ENCODE data around the gene CEP97.

CEP97 gene

GRCh38 chr3:101778385-101779046 is 54.1 kb downstream of the CEP97 start:
- no peak for DNase-seq

DNA sequence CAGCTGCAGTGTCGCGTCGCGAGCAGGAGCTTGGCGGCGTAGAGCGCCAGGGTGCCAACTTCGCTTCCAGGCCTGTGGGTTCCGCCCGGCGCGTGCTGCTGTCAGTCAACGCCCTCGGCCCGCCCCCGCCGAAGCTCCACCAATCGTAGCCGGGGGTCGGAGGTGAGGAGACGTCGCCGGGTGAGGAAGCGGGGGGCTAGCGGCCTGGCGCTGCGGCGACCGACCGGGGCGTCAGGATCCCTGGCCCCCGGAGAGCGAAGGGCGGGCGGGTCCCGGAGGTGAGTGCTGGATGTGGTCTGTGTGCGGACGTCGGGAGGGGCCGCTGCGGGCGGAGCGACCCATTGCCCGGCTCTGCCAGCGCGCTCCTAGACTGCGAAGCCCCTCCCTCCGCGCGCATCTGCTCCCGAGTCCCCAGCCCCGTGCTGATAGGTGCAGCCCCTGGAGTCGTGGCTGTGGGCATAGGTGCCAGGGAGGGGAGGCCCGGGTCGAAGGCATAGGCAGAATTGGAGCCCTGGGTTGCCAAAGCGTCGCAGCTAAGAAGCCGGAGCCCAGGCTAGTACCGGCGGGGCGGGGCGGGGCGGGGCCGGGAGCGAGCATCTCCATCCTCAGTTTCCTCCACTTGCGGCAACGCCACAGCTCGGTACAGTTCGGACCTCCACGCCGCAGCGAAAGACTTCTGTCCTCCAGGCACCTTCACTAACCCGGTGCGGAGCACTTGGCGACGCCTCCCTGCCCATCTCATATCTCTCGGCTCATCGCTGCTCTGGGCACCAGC is 54.8 kb downstream of the CEP97 start, which contains the start of gene NXPE3:
NXPE3 (plus strand) TSS at position 165 of the 775 bp plus-strand sequence. CDS start 6,386 bp downstream, outside the sequence.
- DNase-seq, result peak; percentile 74

DNA sequence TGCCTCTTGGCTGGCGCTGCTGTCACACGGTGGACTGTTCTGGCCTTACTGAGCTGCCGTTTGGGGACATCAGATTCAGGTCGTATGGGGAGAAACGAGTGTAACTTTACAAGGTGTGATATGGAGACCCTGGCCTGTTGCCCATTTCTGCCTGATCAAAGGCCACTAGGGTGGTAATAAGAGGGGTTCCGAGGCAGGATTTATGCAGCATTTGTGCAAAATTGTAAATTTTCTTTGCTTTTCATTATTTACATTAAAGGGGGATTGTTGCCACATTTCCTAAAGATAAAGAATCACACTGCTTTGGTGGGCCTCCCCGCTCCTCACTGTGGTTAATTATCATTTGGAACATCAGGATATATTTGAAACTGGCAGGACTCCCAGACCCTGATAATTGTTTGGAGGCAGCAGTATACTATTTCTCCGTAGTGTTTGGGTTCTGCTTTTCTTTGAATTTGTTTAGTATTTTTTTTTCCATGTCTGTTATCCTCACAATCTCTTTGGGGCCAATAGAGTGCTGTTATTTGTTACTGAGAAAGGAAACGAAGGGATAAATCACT is 55.5 kb downstream of the CEP97 start:
- DNase-seq, result no peak

GRCh38 chr3:101780661-101781060 is 56.2 kb downstream of the CEP97 start:
- DNase-seq, result peak; percentile 2

DNA sequence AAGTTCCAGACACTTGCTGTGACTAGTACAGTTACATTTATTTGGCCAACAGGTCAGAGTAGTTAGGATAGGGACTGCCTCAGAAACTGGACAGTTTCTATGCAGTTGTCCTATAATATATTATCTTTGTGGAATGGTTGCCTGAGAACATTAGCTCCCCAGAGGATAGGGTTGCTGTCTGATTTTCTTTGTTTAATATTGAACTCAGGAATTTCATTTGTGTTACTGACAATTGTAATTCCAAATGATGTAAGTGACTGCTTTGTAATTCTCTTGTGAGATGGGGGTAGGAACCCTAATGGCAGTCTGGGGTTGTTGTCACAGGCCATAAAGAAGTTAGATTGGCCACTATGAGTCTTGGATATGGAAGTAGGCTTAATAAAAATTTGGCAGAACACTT is 56.8 kb downstream of the CEP97 start:
- DNase-seq, result no peak

- no peak for DNase-seq
Measured at GRCh38 chr3:101784855-101785613, 60.6 kb downstream of the CEP97 start.

DNA sequence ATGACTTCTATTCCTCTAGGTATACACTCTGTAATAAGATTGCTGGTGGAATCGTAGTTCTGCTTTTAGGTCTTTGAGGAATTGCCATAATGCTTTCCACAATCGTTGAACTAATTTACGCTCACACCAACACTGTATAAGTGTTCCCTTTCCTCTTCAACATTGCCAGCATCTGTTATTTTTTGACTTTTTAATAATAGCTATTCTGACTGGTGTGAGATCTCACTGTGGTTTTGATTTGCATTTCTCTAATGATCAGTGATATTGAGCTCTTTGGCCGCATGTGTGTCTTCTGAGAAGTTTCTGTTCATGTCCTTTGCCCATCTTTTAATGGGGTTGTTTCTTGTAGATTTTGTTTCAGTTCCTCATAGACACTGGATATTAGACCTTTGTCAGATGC is 67.4 kb downstream of the CEP97 start:
- no peak for DNase-seq

DNA sequence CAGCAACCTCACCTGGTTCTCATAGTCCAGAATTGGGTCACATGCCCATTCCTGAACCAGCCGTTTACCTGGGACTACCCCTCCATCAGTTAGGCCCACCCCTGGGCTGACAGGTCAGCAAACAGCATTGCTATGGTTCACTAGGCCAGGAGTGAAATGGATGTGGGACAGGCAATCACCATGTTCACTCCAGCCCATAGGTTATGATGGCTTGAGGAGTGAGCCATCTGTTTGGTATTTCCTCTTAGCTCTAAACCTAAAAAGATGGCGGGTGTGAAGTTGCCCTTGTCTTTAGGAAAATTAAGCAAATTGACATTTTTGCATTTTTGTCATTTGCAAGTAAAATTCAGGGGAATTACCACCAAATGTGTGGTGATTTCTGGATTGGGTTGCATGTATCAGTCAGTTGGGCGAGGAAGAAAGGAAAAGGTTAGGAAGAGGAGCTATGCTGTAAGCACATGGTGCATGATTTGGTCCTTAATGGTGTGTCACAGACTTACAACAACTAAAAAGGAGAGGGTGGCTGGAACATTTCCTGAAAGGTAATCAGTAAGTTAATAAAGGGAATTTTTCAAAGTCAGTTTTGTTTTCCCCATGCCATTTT is 71.8 kb downstream of the CEP97 start:
- no peak for DNase-seq

GRCh38 chr3:101801174-101801573 is 76.8 kb downstream of the CEP97 start:
- no peak for DNase-seq

- DNase-seq, result no peak
Measured at GRCh38 chr3:101802179-101802578, 77.8 kb downstream of the CEP97 start.

- peak; percentile 67 for DNase-seq
Measured at GRCh38 chr3:101803173-101803782, 78.9 kb downstream of the CEP97 start.

- DNase-seq, result no peak
Measured at GRCh38 chr3:101803939-101804338, 79.5 kb downstream of the CEP97 start.

- DNase-seq, result no peak
Measured at GRCh38 chr3:101806491-101806890, 82.1 kb downstream of the CEP97 start.

- no peak for DNase-seq
Measured at GRCh38 chr3:101807888-101808287, 83.5 kb downstream of the CEP97 start.

DNA sequence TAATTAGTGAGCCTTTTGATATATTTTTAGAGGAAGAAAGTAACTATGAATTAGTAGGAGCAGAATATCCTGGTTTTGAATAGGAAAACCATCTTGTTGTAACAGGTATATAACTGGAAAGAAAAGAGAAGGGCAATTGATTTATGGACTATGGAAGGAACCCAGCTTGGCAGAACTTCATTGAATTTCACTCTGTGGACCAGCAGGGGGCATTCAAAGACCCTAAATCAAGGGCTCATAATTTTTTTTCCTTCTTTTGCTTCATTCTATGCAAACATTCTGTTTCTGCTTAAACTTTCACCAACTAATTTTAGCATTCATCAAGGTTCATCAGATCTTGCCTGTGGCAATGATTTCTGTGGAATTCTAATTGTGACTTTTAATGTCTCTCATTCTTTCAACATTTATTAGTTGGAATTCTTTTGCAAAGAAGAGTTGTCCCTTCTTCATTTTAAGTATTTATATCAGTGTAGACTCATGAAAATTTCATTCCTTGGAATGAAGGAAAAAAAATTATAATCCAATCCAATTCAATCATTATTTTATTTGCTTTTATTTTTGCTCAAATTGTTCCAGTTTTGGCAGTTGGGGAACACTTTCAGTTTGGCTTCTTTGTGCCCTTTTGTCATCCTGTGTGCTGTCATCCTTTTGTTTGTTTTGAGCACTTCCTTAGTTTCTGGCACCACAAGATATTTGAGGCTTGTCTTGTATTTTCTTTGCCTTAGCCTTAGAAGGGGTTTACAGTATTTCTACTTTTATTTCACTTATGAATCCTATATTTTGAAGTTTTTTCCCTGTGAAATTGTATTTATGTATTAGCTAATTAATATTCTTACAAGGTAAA is 85.0 kb downstream of the CEP97 start:
- DNase-seq, result peak; percentile 21

DNA sequence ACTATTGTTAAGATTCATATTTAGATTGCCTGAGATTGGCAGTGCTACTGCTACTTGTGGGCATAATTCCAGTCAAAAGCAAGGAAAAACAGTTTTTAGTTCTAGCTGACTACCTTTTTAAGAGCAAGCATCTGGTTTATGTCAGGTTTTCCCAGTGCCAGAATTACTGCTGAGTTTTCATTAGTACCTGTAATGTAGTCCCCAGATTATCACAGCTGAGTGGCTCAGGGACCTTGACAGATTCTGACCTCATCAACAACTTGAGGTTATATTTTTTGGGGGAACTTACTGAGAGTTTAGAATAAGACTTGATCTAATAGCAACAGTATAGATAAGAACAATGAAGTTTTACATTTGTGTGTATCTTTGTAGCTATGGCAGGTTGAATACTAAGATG is 85.6 kb downstream of the CEP97 start:
- no peak for DNase-seq

DNA sequence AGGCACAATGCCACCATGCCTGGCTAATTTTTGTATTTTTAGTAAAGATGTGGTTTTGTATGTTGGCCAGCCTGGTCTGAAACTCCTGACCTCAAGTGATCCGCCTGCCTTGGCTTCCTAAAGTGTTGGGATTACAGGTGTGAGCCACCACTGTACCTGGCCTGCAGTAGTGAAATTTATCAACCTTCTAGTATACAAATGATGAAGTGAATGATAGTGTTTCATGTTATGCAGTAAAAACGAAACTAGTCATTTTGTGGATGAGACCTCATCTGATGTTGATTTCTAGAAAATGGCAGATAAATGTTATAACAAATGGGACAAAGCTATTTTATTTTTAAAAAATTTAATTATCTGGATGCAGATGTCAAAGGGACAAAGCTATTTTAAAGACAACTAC is 87.5 kb downstream of the CEP97 start:
- DNase-seq, result no peak

DNA sequence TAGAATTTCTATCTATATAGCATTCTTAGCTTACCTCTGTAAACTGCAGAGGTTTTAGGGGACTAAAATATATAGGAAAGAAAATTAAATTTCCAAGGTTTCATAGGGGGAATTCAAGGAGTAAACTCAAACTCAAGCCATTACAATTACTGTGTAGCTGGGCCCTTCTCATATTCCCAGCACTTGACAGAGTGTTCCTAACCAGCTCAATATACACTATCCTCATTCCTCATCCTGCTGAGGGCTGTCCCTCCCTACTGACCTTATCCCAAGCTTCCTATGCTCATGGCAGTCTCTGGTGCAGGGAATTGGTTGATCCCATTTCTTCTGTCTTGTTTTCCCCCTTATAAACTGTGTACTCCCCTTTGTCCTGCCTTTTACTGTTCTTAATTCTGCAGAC is 88.5 kb downstream of the CEP97 start:
- DNase-seq, result no peak

DNA sequence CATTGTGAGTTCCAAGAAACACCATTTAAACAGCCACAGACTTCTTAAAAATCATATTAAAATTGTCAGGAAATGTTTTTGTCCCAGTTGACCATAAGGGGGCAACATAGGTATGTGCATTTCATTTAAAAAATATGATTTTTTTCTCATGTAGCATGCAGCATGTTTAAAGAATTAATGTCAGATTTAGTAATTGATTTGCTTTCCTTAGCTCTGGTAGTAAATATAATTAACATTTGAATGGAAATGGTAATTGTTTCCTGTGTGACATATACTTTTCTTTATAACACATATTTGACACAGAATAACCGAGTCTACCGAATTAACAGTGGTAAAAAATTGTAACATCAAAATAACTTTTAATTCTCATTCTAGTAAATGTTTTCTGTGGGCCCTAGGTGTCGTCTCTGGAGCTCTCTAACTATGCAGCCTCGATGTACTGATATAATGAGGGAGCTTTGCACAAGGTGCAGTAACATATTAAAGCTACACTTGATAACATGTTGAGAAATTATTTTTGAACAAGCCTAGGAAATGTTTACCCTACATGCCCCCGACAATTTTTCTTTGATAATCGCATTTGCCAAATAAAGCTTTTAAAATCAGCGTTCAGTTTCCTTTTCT is 89.5 kb downstream of the CEP97 start:
- DNase-seq, result no peak

GRCh38 chr3:101814835-101815234 is 90.4 kb downstream of the CEP97 start:
- no peak for DNase-seq

Data from NCI-H510A treated with DMSO at 0.1 percent for 48 hours (cell line).